Measurements from ENCODE around the gene SPIRE1.

GRCh38 chr18:12409469-12409868, 248.4 kb downstream of the SPIRE1 start:
- TF ChIP-seq POLR2AphosphoS5 (IDR thresholded peaks at IDR 0.05; ENCODE audit: insufficient read depth in 1 of 2, low read depth in 1 of 2) (no peak), POLR2A (IDR thresholded peaks at IDR 0.05) (no peak)
